ENCODE measurements around the gene TANC1. TPM values are rescaled to one million over a fixed set of nuclear protein-coding genes. Genes with fewer than 3 reads are reported as not detected.
A peak's percentile ranks its signal among the peaks of the same experiment; 100 is the strongest.

Gene TANC1
- polyA plus RNA-seq, 1 donor from 2014 or later, result 0.37 TPM

GRCh38 chr2:158966312-158966711 is 2.1 kb upstream of the TANC1 start:
- Histone ChIP-seq H2AFZ (ENCODE audit: low read depth, low read length) (no peak overlapping the region), H3K4me2 (ENCODE audit: low read length) (no peak overlapping the region)
- TF ChIP-seq POLR2AphosphoS5 (IDR thresholded peaks at IDR 0.05), result no peak
- TF ChIP-seq SMC3 (conservative IDR thresholded peaks at IDR 0.05; ENCODE audit: poor library complexity), result no peak
- TF ChIP-seq EP300 (conservative IDR thresholded peaks at IDR 0.05; ENCODE audit: poor library complexity, severe bottlenecking), result no peak
- TF ChIP-seq MXI1 (conservative IDR thresholded peaks at IDR 0.05; ENCODE audit: poor library complexity, severe bottlenecking), result no peak
- no peak for TF ChIP-seq EZH2 (IDR thresholded peaks at IDR 0.05; ENCODE audit: borderline replicate concordance, insufficient read depth, low read length, poor library complexity, severe bottlenecking)
- TF ChIP-seq CTCF (IDR thresholded peaks at IDR 0.05; ENCODE audit: poor library complexity, severe bottlenecking), result no peak
- no peak for TF ChIP-seq REST (IDR thresholded peaks at IDR 0.05; ENCODE audit: borderline replicate concordance)
- TF ChIP-seq TAF1 (IDR thresholded peaks at IDR 0.05; ENCODE audit: low read depth), result no peak
- TF ChIP-seq RAD21 (conservative IDR thresholded peaks at IDR 0.05), result no peak

GRCh38 chr2:158967114-158967730 is 1.2 kb upstream of the TANC1 start:
- H3K79me2 ChIP-seq (replicated peaks; ENCODE audit: insufficient read depth, low read length), result no peaks in the 10 kb centered on the region
- H3K9me2 ChIP-seq (ENCODE audit: insufficient read depth, low read length), result no peaks in the 10 kb centered on the region
- TF ChIP-seq EP300 (conservative IDR thresholded peaks at IDR 0.05; ENCODE audit: poor library complexity, severe bottlenecking) (no peak), RAD21 (conservative IDR thresholded peaks at IDR 0.05) (no peak), SMC3 (conservative IDR thresholded peaks at IDR 0.05; ENCODE audit: poor library complexity) (no peak), EZH2 (IDR thresholded peaks at IDR 0.05; ENCODE audit: borderline replicate concordance, insufficient read depth, low read length, poor library complexity, severe bottlenecking) (no peak), POLR2AphosphoS5 (IDR thresholded peaks at IDR 0.05) (no peak), TAF1 (IDR thresholded peaks at IDR 0.05; ENCODE audit: low read depth) (no peak), CTCF (IDR thresholded peaks at IDR 0.05; ENCODE audit: poor library complexity, severe bottlenecking) (no peak), MXI1 (conservative IDR thresholded peaks at IDR 0.05; ENCODE audit: poor library complexity, severe bottlenecking) (no peak), REST (IDR thresholded peaks at IDR 0.05; ENCODE audit: borderline replicate concordance) (no peak)
- H3K27me3 ChIP-seq (ENCODE audit: insufficient read depth, low read depth, low read length), result peaks cover 97% of the 10 kb centered on the region
- H3K9ac ChIP-seq (ENCODE audit: low read length), result no peak overlapping the region
- H2AFZ ChIP-seq (ENCODE audit: low read depth, low read length), result no peak overlapping the region
- H3K27ac ChIP-seq (ENCODE audit: low read length), result no peak overlapping the region
- H3K4me2 ChIP-seq (ENCODE audit: low read length), result no peak overlapping the region
- H4K20me1 ChIP-seq (ENCODE audit: insufficient read depth), result no peaks in the 10 kb centered on the region
- H3F3A ChIP-seq (ENCODE audit: insufficient read depth, low read length, poor library complexity, severe bottlenecking), result no peaks in the 10 kb centered on the region
- peak overlapping the region; percentile 73 for H3K4me3 ChIP-seq (ENCODE audit: low read length)
- no peaks in the 10 kb centered on the region for H3K9me3 ChIP-seq (ENCODE audit: low read length)
- no peaks in the 10 kb centered on the region for H3K36me3 ChIP-seq (ENCODE audit: insufficient read depth, low read length)

More at GRCh38 chr2:158966312-158966711, 2.1 kb upstream of the TANC1 start:
- Histone ChIP-seq H3K27me3 (ENCODE audit: insufficient read depth, low read depth, low read length) (peaks cover 88% of the 10 kb centered on the region), H4K20me1 (ENCODE audit: insufficient read depth) (no peaks in the 10 kb centered on the region), H3K9ac (ENCODE audit: low read length) (no peak overlapping the region), H3F3A (ENCODE audit: insufficient read depth, low read length, poor library complexity, severe bottlenecking) (no peaks in the 10 kb centered on the region), H3K9me2 (ENCODE audit: insufficient read depth, low read length) (no peaks in the 10 kb centered on the region), H3K79me2 (replicated peaks; ENCODE audit: insufficient read depth, low read length) (no peaks in the 10 kb centered on the region), H3K36me3 (ENCODE audit: insufficient read depth, low read length) (no peaks in the 10 kb centered on the region), H3K4me3 (ENCODE audit: low read length) (no peak overlapping the region), H3K9me3 (ENCODE audit: low read length) (no peaks in the 10 kb centered on the region), H3K27ac (ENCODE audit: low read length) (no peak overlapping the region)

All from neural cell (in vitro differentiated cells).